GM18861 (cell line): ENCODE results near the gene RANBP1.

Experiments
- ATAC-seq: cut with Tn5 transposase; IDR thresholded peaks from one replicate; pipeline ENCODE4 v1.9.1; 2021; ENCODE audit not compliant: unreplicated experiment

RANBP1 gene

DNA sequence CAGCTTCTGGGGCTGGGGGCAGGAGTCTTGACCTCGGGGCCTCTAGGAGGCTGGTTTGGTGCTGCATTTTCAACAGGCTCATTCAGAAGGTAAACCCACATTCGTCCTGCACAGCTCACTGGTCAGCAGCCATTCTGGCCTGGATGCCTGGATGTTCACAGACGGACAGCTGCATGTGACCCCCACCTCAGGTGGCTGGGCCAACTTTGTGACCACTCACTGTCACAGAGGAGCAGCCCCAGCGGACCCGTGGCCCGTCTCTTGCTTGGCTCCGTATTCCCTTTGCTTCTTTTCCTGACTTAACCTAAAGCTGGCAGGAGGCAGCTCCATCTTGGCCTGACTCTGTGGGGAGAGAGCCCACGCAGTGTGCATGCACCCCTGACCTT, 27.6 kb upstream of the RANBP1 start:
- no peak for ATAC-seq

DNA sequence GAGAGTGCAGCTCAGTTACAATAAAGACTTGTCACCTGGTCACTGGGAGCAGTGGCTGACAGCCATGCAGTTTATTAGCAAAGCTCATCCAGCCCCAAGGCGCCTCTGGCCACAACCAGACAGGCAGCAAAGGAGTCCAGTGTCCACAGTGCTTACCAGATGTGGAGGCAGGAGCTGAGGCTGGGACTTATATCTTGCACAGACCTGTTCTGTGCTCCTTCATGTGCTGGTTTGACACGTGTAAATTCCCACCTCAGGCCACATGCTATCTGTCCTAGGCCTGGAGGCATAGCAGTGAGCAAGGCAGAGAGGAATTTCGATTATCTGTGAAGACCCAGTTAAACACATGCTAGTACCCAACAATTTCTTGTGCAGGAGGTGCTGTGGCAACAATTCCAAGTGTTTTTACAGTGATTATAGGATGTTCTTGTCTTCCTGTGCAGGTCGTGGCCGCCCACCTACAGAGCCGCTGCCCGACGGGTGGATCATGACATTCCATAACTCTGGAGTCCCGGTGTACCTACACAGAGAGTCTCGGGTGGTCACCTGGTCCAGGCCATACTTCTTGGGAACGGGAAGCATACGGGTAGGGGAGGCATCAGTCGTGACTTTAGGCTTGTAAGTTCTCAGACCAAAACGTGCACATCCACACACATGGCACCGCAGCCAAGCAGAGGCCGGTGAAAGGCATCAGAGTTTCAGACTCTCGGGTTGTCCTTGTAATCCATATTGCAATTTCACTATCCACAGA, 26.5 kb upstream of the RANBP1 start:
- ATAC-seq: no peak

DNA sequence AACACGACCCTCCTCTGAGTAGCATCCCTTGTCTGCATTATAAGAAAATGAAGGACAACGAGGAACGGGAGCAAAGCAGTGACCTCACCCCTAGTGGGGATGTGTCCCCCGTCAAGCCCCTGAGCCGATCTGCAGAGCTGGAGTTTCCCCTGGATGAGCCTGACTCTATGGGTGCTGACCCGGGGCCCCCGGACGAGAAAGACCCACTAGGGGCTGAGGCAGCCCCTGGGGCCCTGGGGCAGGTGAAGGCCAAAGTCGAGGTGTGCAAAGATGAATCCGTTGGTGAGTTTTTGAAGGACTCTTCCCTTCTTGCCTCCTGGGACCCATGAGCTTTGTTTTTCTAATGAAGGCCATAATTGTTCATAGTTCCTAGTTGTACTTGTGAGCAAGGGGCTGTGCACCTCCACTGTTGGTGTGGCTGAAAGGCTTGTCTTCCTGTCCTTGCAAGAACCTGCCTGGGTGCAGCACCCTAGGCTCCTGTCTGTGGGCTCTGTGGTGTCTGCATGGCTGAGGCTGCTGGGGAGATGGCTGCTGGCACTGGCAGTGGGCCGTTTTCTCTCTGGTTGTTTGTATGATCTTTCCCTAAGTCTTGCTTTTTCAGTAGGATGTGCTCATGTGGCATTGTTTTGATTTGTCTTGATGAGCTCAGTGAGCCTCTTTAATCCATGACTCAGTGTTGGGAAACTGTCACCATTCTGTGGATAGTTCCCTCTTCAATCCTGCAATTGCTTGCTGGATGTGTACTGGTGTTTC, 25.8 kb upstream of the RANBP1 start:
- ATAC-seq: no peak

DNA sequence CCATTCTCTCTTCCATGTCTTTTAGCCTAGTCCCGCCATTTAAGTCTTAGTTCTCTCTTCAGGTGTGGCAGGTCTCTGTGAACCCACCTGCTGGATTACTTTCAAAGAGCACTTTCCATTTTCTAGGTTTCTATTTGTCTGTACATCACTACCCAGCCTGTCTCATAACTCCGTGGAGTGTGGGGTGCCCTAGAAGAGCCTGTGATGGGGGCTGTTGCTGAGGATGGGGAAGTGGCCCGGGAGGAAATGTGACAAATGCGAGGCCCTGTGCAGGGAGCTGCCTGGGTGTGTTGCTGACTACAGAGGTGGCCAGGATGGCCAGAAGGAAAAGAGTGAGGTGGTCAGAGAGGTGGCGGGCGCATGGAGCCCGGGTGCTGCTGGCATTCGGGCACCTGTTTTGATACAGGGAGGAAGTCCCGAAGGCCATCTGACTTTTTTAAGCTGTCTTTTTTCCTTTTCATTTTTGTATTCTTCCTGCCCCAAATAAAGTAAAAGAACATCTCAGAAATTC, 25.1 kb upstream of the RANBP1 start:
- no peak for ATAC-seq

DNA sequence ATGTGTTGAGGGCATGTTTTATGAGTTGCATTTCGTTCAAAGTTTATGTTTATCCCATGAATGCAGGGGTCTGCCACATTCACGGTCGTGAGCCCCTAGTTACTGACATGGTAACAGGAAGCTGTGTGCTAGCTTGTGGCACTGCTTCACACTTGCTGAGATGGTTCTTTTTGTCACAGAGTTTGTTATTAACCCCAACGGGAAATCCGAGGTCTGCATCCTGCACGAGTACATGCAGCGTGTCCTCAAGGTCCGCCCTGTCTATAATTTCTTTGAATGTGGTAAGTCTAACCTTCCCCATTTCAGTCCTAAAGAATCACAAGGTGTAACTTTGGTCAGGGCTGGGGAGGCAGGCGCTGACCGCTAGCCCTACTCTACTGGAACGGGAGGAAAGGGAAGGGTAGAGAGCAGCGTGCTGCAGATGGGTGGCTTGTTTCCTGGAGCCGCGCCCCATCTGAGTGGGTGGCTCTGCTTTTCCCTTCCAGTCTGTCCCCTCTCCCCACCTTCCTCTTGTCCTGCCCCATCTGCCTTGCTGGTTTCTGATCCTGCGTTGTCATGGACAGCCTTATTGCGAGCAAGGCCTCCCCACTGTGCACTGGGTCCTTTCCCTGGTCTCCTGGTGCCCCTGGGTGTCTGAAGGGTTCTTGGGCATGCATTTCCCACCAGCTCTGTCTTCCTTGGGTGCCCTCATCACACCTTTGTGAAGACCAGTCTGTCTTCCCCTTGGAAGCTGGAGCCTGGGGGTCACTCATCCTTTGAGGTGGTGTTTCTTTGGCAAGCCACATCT, 24.0 kb upstream of the RANBP1 start:
- ATAC-seq: no peak

DNA sequence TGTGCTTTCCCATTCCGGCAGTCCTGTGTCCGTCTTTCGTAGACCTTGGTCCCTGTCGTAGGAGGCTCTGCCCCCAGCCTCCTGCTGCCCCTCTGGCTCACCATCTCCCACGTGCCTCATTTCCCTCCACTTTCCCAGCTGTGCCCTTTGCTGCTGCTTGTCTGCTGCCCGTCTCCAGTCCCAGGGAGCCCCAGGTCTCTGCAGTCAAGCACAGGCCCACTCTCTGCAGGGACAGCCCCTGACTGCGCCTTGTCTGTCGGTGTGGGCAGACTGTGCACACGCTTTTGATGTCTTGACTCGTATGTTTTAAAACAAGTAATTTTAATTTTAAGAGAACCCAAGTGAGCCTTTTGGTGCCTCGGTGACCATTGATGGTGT, 23.4 kb upstream of the RANBP1 start:
- no peak for ATAC-seq

DNA sequence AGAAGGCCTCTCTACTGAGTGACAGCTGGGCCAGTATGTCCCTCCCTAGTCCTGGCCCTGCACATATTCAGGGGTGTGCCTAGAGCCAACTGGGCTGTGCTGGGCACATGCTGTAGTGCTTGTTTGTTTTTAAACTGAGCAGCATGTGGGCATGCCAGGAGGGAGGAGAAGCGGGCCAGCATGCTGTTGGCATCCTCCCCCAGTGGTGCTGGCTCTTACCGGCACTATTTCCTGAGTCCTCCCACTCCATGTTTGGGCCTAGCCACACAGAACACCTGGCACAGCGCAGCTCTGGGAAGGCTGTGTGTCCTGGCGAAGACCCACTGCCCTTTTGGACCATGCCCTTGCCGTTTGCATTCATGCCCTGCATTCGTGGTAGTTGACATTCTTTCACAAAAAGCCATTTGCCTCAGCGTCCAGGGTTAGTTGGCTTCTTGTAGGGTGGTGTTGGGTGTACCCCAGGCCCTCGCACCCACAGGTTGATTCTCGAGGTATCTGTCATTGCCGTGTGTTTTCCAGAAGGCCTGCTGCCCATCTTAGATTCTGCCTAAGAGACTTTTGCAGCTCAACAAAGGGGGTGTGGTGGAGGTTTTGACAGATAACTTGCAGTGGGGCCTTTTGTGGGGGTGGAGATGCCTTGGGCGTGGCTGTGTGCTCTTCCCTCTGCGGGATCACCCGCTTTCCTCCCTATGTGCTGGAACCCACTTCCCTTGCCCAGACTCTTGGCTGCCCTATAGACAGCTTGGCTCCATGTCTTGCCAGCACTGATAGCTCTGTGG, 22.3 kb upstream of the RANBP1 start:
- no peak for ATAC-seq

DNA sequence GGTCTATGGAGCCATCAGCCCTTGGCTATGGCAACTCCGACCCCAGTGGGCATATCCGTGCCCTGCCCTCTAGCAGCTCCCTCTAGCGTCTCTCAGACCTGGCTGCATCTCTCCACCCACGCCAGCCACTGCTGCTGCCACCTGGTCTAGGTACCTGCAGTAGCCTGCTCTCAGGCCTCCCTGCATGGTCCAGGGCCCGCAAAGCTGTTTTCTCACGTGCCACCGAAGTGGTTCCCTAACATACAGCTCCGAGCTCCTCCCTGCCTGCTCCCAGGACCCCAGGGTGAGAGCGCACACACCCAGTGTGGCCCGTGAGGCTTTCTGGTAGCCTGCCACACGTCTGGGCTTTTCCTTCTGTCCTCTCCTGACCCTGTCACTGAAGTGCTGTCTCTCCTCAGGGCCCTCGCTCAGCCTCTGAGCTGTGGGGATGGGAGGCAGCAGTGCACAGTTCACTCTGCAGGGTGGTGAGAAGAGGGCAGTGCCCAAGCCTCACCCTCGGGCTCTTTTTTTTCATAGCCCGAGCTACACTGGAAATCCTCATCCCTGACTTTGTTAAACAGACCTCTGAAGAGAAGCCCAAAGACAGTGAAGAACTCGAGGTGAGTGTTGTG, 21.6 kb upstream of the RANBP1 start:
- no peak for ATAC-seq

DNA sequence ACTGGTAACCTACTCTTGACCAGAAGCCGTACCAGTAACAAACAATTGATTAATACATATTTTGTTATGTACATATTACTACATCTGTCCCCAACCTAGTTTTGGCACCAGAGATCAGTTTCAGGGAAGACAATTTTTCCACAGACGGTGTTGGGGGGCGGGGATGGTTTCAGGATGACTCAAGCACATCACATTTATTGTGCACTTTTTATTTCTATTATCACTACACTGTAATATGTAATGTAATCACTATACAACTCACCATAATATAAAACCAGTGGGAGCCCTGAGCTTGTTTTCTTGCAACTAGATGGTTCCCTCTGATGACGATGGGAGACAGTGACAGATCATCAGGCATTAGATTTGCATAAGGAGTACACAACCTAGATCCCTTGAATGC, 20.4 kb upstream of the RANBP1 start:
- no peak for ATAC-seq

DNA sequence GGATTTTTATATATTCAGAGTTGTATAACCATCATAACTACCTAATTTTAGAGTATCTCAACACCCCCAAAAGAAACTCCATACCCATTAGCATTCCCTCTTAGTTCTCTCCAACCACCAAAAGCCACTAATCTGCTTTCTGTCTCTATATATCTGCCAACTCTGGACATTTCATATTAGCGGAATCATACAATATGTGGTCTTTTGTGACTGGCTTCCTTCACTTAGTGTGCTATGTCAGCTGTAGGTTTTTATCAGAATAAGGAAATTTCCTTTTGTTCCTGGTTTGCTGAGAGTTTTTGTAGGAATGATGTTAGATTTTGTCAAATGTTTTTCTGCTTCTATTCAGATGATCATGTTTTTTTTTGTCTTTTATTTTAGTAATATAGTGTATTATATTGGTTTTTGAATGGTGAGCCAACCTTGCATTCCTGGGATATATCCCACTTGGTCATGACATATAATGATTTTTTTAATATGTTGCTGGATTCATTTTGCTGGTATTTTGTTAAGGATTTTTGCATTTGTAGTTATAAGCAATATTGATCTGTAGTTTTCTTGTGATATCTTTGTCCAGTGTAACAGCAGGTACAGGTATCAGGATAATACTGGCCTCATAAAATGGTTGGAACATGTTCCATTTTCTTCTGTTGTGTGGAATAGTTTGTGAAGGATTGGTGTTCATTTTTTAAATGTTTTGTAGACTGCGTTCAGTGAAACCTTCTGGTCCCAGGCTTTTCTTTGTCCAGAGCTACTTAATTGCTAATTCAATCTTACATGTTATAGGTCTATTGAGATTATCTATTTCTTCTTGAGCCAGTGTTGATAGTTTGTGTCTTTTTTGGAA, 19.1 kb upstream of the RANBP1 start:
- ATAC-seq: no peak

DNA sequence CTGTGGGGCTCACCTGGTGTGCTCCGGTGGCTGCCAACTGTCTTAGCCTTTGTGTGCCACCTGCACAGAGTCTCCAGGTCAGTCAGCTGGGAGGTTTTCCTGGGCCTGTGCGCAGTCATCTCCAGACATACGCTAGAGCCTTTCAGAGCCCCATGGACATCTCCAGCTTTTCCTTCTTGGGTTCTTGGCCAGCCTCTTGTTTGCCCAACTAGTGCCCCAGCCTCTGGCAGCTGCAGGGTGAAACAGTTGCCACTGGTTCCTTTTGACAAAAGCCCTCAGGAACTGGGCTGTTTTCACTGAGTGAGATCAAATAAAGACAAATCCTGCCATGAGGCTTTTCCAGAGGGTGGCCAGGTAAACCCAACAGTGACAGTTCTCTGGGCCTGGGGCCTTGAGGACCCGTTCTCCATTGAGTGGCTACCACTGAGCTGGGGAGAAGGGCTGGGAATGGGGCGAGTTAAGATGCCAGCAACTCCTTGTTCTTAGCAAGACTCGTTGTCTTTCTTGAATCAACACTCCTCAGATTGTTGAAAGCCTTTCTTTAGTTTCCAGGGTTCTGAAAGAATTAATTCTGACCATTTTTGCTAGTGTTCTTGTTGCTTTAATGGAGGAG, 16.7 kb upstream of the RANBP1 start:
- no peak for ATAC-seq

DNA sequence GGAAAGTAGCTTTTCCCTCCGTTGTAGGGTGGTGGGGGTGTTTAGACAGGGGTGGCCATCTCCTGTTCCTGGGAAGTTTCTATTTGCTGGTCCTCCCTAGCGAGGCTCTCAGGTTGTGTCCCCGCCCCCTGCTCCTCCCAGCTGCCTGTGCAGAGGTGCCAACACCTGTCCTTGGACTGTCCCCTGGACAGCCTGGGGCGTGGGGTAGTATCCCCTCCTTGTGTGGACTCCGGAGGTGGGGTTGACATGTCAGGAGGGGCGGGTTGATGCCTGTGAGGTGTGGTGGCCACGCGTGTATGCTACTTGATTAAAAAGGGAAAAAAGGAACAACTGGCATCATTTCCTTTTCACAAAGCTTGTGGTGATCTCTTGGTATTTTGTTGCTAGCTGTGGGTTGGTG, 14.3 kb upstream of the RANBP1 start:
- ATAC-seq: no peak

DNA sequence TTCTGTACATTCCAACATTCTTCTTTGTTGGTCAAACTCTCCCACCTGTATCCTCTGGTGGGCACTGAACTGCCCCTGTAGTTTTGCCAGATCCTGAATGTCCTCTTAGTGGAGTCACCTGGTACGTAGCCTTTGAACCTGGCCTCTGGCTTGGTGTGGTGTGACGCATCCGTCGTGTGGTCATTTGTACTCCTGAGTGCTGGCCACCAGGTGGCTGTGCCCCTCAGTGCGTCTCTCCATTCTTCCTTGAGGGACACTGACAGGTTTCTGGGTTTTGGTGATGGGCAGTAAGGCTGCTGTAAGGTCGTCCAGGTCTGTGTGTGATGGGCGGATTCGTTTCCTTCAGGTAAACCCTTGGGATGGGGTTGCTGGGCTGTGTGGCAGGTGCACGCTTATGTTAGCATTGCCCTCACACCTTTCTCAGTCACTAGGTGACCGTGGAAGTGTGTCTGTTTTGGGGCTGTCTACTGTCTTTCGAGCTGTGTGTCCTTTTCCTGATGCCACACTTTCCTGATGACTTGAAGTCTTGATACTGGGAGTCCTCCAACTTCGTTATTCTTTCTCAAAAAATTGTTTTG, 13.6 kb upstream of the RANBP1 start:
- ATAC-seq: no peak

DNA sequence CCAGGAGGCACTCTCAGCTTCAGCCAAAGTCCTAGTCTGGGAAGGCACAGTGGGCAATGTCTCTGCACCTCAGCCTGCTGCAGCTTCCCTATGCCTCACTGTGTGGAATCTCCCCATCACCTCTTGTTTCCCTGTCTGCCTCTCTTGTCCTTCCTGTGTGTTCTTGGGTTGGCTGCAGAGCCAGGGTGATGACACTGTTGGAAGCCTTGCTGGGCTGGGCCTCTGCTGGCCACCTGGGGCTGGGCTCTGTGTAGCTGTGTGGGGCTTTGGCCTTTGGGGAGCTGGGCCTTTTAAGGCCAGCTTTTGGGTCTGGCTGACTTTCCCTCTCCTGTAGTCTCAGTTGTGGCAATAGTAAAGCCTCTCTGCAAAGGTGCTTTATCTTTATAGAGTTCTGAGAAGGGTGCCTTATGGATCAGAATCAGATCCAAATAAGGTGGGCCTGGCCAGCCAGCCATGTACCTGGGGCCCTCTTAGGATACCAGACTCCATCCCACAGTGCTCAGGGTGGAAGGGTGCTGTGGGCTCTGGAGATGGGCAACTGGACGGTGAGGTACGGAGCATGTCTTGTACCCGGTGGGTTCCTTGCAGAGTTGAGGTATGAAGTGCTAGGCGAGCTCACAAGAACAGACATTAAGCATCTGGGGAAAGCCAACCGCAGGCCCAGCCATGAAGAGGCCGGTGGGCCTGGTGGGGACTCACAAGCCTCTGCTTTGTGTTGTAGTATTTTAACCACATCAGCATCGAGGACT, 10.3 kb upstream of the RANBP1 start:
- ATAC-seq: no peak

DNA sequence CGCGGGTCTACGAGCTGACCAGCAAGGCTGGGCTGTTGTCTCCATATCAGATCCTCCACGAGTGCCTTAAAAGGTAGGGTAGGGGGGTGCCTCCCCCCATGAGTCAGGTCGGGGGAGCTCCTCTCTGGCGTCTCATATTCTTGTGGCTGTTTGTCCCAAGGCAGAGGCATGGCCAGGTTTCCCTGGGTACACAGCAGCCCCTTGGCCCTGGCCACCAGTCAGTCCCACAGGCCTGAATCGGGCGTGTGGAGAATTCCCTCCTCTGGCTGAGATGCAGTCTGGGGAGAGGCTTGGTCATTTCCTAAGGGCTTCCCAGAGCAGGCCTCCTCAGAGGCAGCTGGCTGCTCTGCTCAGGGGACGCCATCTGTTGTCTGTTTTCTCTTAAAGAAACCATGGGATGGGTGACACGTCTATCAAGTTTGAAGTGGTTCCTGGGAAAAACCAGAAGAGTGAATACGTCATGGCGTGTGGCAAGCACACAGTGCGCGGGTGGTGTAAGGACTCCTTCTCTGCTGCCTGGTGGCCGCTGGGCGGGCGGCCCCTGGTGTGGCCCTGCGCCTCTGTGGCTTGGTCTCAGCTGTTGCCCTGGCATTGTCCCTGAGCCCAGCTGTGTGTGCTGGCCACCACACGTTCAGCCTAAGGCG, 9.6 kb upstream of the RANBP1 start:
- ATAC-seq: no peak

DNA sequence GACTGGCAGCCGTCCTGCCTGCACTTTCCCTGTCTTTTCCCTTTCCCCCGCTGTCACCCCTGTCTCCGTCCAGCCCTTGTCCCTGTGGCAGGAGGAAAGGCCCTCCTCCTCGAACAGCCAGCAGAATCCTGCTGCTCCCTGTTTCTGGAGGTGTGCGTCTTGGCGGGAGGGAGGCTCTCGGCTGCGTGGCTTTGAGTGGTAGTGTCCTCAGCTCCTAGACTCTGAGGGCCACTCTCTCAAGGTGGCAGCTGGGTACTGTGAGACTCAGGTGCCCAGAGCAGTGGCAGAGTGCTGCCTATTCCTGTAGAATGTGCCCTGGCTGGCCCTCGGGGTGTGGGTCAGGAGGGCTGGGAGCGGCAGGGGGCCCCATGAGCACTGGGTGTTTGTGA, 9.1 kb upstream of the RANBP1 start:
- no peak for ATAC-seq

DNA sequence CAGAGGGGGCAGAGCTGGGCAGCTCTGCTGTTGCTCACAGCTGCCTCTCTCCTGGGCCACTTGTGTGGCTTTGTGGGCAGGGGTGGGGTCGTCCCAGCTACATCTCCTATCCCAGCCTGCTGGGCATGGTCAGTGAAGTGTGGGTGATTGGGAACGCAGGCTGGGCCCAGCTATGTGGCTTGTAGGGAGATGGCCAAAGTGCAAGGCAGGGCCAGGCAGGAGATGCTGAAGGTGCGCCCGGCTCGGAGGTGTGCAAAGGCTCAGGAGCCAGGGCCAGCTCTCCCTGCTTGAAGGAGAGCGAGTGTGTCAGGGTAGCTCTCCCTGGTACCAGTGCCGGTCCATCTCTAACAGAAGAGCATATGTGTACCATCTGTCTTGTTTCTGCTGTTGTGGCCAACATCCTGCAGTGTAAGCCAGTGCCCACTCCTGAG, 8.4 kb upstream of the RANBP1 start:
- no peak for ATAC-seq
